Measurements from ENCODE around the gene RBBP8NL.
A peak's percentile ranks its signal among the peaks of the same experiment; 100 is the strongest.
"Not testable (repeated sequence)": the region's sequence is repeated elsewhere in the genome, so short reads cannot be mapped to it uniquely, and the experiment has no call there.

RBBP8NL gene

DNA sequence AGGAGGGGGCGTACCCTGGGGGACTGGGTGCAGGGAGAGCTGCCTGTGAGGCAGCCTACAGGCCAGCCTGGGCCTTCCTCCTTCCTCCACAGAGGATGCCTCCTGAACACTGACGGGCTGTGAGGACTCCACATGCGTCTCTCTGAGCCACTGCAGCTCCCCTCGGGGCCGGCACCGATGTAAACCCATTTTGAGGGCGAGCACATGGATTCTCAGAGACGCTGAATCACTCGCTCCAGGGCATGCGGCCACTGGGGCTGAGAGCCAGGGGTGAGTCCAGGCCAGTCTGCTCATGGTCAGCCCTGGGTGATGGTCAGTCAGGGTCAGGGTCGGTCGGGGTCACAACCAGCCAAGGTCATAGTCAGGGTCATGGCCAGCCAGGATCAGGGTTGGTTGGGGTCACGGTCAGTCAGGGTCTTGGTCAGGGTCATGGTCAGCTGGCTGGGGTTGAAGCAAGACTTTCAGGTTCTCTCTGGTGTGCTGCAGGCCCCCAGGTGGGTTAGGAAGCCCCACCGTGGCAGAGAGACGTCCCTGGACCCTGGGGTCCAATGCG lies 14.7 kb upstream of the RBBP8NL start:
- DNase-seq = no peak

DNA sequence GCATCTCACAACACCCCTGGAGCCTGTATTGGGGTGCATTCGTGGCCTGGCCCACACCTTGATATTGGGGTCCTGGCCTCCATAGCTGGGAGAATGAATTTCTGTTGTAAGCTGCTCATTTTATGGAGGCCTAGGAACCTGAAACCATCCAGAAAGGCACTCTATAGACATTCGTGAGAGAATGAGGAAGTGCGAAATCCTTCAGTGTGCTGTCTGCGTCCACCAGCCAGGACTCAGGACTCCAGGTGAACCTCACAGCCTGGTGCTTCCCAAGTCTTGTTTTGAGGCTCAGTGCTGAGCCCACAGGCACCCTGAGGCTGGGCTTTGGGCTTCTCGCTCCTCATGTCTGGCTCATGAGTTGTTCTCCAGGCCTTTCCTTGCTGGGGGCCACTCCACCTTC lies 11.9 kb upstream of the RBBP8NL start:
- DNase-seq = no peak

DNA sequence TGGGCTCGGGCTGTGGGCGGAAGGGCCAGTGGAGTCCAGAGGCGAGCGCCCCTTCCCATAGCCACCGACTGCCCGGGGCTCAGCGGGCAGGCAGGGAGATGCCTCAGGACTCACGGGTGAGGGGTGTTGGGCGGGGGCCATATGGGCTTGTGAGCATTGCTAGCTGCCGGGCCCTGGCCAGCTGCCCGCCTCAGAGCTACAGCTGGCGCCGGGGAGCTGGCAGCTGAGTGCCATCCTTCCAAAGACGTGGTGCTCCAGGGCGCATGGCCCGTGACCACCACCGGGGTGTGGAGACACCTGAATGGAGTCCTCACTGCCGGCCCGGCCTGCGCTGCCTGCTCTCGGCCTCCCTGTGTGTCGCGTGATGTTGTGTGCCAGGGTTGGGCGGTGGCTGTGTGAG lies 10.6 kb upstream of the RBBP8NL start:
- DNase-seq = peak; percentile 44

GRCh38 chr20:62437496-62437895 lies 10.2 kb upstream of the RBBP8NL start:
- DNase-seq = no peak

GRCh38 chr20:62436692-62437091 lies 9.4 kb upstream of the RBBP8NL start:
- DNase-seq = no peak

- no peak for DNase-seq
Observed at GRCh38 chr20:62433658-62434497, 6.5 kb upstream of the RBBP8NL start.

DNA sequence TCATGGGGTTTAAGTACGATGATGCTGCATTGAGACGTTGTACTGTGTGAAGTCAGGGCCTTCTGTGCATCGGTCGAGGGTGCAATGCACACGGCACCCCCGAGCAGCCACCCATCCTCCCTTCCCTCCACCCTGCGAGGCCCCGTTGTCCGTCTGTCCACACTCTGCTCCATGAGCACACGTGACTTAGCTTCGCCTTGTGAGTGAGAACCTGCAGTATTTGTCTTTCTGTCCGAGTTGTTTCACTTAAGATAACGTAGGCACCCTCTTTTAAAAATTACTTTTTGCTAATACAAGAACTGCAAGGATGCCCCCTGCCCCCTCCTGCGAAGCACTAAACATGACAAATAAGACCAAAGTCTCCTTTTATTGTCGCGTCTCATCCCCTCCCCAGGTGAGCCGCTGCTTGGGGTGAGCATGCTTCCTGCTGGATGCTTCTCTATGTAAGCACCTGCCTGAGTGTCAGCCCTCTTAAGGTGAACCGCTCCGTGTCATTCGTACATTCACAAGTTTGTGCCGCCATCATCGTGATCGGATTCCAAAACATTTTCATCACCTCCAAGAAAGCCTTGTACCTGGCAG lies 3.6 kb upstream of the RBBP8NL start:
- DNase-seq = no peak

- DNase-seq = no peak
Observed at GRCh38 chr20:62430311-62430853, 3.0 kb upstream of the RBBP8NL start.

- DNase-seq = no peak
Observed at GRCh38 chr20:62429455-62430310, 2.3 kb upstream of the RBBP8NL start.

- DNase-seq = no peak
Observed at GRCh38 chr20:62428396-62429295, 1.3 kb upstream of the RBBP8NL start.

DNA sequence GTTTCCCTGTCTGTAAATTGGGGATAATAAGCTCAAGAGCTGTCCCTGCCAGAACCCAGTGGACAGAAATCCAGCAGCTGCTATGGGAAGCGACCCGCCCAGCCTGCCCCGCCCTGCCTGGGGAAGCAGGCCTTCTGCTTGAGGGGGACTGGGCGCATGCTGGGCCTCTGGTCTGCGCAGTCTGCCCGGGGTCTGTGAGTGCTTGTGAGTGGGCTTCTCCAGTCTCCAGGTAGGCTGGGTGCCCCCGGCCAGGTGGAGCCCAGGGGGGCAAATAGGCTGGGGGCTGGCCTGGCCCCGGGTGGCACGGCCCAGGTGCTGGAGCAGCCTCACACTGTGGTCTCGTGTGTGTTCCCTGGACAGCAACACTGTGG lies 648 bp upstream of the RBBP8NL start:
- DNase-seq = no peak

GRCh38 chr20:62426699-62427131 lies 624 bp downstream of the RBBP8NL start:
- no peak for DNase-seq

- DNase-seq = not testable (repeated sequence)
Observed at GRCh38 chr20:62426059-62426348, 1.3 kb downstream of the RBBP8NL start.

GRCh38 chr20:62425281-62426058 lies 1.9 kb downstream of the RBBP8NL start:
- no peak for DNase-seq

DNA sequence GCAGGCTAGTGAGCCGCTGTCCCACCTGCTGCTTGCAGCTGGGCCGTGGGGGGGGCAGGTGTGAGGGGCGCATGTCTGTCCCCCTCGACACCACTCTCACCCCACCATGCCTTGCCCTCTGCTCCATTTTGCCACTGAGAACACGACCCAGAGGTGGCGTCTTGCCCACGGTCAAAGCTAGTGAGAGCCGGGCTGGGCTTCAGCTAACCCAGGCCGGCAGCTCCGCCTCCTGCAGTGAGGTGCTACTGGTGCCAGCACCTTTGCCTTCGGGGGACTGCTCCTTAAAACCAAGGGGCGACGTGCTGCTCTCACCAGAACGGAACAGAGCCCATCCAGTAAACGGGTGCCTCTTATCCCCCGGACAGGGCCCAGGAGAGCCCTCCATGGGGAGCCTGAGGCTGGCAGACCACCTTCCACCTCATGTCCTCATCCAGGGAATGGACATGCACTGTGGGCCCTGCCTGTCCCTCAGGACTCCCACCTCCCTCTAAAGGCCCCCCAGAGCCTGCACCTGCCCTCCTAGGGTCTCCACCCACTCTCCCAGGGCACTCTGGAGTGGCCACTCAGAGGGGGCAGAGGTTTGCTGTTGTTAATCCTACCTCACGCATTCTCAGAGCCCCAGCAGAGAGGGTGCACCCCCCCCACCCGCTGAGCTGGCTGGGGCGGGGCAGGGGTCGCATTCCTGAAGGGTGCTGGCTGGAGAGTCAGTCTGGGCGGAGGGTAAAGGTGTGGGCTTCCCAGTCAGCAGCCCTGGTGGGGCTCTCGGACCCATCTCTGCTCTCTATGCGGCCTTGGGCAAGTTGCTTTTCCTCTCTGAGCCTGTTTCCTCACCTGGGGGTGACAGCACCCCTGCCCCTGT lies 2.9 kb downstream of the RBBP8NL start:
- DNase-seq = no peak

- no peak for DNase-seq
Observed at GRCh38 chr20:62423326-62423706, 4.0 kb downstream of the RBBP8NL start.

DNA sequence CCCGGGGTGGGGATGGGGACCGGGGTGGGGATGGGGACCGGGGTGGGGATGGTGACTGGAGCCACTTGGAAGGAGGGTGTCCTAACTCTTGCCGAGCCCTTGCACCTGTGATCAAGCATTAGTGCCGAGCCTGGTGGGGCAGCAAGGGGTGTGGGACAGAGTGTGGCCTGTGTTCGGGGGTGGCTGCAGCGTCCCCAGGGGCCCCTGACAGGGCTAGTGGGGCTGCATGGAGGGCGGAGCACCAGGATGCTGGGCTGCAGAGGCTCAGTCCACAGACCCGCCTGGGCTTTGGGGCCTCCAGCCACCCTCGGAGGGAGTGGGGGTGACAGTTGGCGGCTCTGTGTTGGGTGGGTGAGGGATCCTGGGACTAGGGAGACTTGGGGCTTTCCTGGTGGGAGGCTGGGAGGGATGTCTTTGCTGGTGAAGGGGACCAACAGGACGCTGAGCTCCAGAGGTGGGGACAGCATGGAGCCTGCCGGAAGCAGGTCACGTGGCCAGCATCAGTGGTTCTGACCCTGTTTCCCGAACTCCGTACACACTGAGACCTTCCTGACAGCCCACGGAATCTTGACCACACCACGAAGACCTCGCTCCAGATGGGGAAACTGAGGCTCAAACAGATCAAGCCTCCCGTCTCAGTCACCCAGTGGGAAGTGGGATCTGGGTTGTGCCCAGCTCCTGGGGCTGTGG lies 4.6 kb downstream of the RBBP8NL start:
- no peak for DNase-seq

- DNase-seq = no peak
Observed at GRCh38 chr20:62421716-62421990, 5.7 kb downstream of the RBBP8NL start.

DNA sequence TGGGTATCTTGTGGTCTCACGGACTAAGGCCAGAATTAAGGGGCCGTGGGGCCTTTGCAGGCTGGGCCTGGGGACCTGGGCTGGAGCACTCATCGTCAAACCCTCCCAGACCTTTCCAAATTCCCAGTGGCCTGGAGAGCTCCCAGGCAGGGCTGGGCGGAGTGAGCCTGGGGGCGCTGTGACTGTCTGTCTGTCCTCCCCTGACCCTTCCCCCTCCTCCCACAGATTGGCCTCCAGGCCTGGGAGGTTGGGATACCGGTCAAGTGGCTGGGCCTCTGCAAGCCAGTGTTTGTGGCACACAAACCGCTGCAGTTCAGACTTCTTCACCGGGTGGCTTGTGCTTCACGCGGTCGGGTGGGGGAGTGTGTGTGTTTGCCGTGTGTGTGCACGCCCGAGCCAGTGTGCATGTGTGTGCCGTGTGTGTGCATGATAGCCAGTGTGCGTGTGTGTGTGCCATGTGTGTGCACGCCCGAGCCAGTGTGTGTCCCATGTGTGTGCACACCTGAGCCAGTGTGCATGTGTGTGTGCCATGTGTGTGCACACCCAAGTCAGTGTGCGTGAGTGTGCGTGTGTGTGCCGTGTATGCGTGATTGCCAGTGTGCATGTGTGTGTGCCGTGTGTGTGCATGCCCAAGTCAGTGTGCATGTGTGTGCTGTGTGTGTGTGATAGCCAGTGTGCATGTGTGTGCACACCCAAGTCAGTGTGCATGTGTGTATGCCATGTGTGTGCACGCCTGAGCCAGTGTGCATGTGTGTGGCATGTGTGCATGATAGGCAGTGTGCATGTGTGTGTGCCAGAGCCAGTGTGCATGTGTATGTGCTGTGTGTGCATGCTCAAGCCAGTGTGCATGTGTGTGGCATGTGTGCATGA lies 6.3 kb downstream of the RBBP8NL start:
- DNase-seq = no peak

All from NCI-H446 treated with DMSO at 0.1 percent for 48 hours (cell line).